ENCODE measurements around the gene UCMA. TPM values are rescaled to one million over a fixed set of nuclear protein-coding genes. Genes with fewer than 3 reads are reported as not detected.
"Not testable (repeated sequence)": the region's sequence is repeated elsewhere in the genome, so short reads cannot be mapped to it uniquely, and the experiment has no call there.

UCMA gene
- total RNA-seq, 2 experiments from 2014 or later = not detected

- H3K4me3 ChIP-seq (ENCODE audit: low read length) = no peak overlapping the region
- H3K27me3 ChIP-seq (ENCODE audit: control insufficient read depth in 1 of 2, insufficient read depth in 2 of 2, low read length in 2 of 2) = peaks cover 0 to 2% of the 10 kb centered on the region in 2 experiments
- ChIA-PET CTCF (no interaction called here), POLR2A (no interaction called here)
- no peak overlapping the region for H3K27ac ChIP-seq (ENCODE audit: low read depth in 1 of 2, low read length in 2 of 2)
- H3K4me3 Mint-ChIP-seq = no peak overlapping the region
- no peak for DNase-seq
- H3K4me1 ChIP-seq (ENCODE audit: insufficient read depth, low read length) = no peaks in the 10 kb centered on the region
- H3K27me3 Mint-ChIP-seq = no peaks in the 10 kb centered on the region
- no peaks in the 10 kb centered on the region for H3K9me3 Mint-ChIP-seq
- no peak for TF ChIP-seq CTCF (IDR thresholded peaks at IDR 0.05)
- ATAC-seq (ENCODE audit: poor library complexity) = no peak
- intact Hi-C loops (cut with DNase I, micrococcal nuclease) = no loop called here
- no peak overlapping the region for H3K27ac Mint-ChIP-seq
- H3K36me3 Mint-ChIP-seq (ENCODE audit: low read depth) = no peaks in the 10 kb centered on the region
- no peaks in the 10 kb centered on the region for H3K9me3 ChIP-seq (ENCODE audit: control insufficient read depth in 1 of 2, insufficient read depth in 1 of 2, low read length in 2 of 2)
- no peaks in the 10 kb centered on the region for H3K4me1 Mint-ChIP-seq (ENCODE audit: low read depth)
- H3K36me3 ChIP-seq (ENCODE audit: insufficient read depth, low read length) = no peaks in the 10 kb centered on the region
These were observed 2.5 kb upstream of the UCMA start for GRCh38 chr10:13236638-13237037.

- H3K4me1 ChIP-seq (ENCODE audit: insufficient read depth, low read length); H3K27ac Mint-ChIP-seq; H3K27me3 ChIP-seq (ENCODE audit: control insufficient read depth in 1 of 2, insufficient read depth in 2 of 2, low read length in 2 of 2); H3K9me3 Mint-ChIP-seq; H3K36me3 ChIP-seq (ENCODE audit: insufficient read depth, low read length); H3K9me3 ChIP-seq (ENCODE audit: control insufficient read depth in 1 of 2, insufficient read depth in 1 of 2, low read length in 2 of 2); CTCF ChIA-PET; ATAC-seq (ENCODE audit: poor library complexity); POLR2A ChIA-PET; H3K4me1 Mint-ChIP-seq (ENCODE audit: low read depth); H3K27me3 Mint-ChIP-seq; H3K4me3 Mint-ChIP-seq; H3K36me3 Mint-ChIP-seq (ENCODE audit: low read depth); intact Hi-C loops (cut with DNase I, micrococcal nuclease); H3K4me3 ChIP-seq (ENCODE audit: low read length); H3K27ac ChIP-seq (ENCODE audit: low read depth in 1 of 2, low read length in 2 of 2); DNase-seq: not testable (repeated sequence)
These were observed 562 bp upstream of the UCMA start for GRCh38 chr10:13234736-13235135.

GRCh38 chr10:13233358-13233757 is 816 bp downstream of the UCMA start:
- H3K36me3 ChIP-seq (ENCODE audit: insufficient read depth, low read length) = no peaks in the 10 kb centered on the region
- ATAC-seq (ENCODE audit: poor library complexity) (no peak), DNase-seq (no peak)
- no peak overlapping the region for H3K27ac Mint-ChIP-seq
- no peaks in the 10 kb centered on the region for H3K4me1 Mint-ChIP-seq (ENCODE audit: low read depth)
- H3K36me3 Mint-ChIP-seq (ENCODE audit: low read depth) = no peaks in the 10 kb centered on the region
- no peak overlapping the region for H3K27ac ChIP-seq (ENCODE audit: low read depth in 1 of 2, low read length in 2 of 2)
- ChIA-PET CTCF (no interaction called here), POLR2A (no interaction called here)
- no peaks in the 10 kb centered on the region for H3K27me3 Mint-ChIP-seq
- H3K9me3 Mint-ChIP-seq = no peaks in the 10 kb centered on the region
- no peak for TF ChIP-seq CTCF (IDR thresholded peaks at IDR 0.05)
- intact Hi-C loops (cut with DNase I, micrococcal nuclease) = no loop called here
- H3K4me1 ChIP-seq (ENCODE audit: insufficient read depth, low read length) = no peaks in the 10 kb centered on the region
- no peak overlapping the region for H3K4me3 Mint-ChIP-seq
- peaks cover 0 to 2% of the 10 kb centered on the region in 2 experiments for H3K27me3 ChIP-seq (ENCODE audit: control insufficient read depth in 1 of 2, insufficient read depth in 2 of 2, low read length in 2 of 2)
- no peak overlapping the region for H3K4me3 ChIP-seq (ENCODE audit: low read length)
- H3K9me3 ChIP-seq (ENCODE audit: control insufficient read depth in 1 of 2, insufficient read depth in 1 of 2, low read length in 2 of 2) = no peaks in the 10 kb centered on the region

- Histone ChIP-seq H3K27me3 (ENCODE audit: control insufficient read depth in 1 of 2, insufficient read depth in 2 of 2, low read length in 2 of 2) (peaks cover 0 to 2% of the 10 kb centered on the region in 2 experiments), H3K4me1 (ENCODE audit: insufficient read depth, low read length) (no peaks in the 10 kb centered on the region), H3K9me3 (ENCODE audit: control insufficient read depth in 1 of 2, insufficient read depth in 1 of 2, low read length in 2 of 2) (no peaks in the 10 kb centered on the region), H3K27ac (ENCODE audit: low read depth in 1 of 2, low read length in 2 of 2) (no peak overlapping the region), H3K36me3 (ENCODE audit: insufficient read depth, low read length) (no peaks in the 10 kb centered on the region), H3K4me3 (ENCODE audit: low read length) (no peak overlapping the region)
- DNase-seq (no peak), ATAC-seq (ENCODE audit: poor library complexity) (no peak)
- Mint-ChIP-seq H3K4me3 (no peak overlapping the region), H3K27me3 (no peaks in the 10 kb centered on the region), H3K36me3 (ENCODE audit: low read depth) (no peaks in the 10 kb centered on the region), H3K9me3 (no peaks in the 10 kb centered on the region), H3K27ac (no peak overlapping the region), H3K4me1 (ENCODE audit: low read depth) (no peaks in the 10 kb centered on the region)
- POLR2A ChIA-PET = no interaction called here
- CTCF ChIA-PET = no interaction called here
- intact Hi-C loops (cut with DNase I, micrococcal nuclease) = no loop called here
- no peak for TF ChIP-seq CTCF (IDR thresholded peaks at IDR 0.05)
These were observed 2.4 kb downstream of the UCMA start for GRCh38 chr10:13231808-13232207.

Measured in CD4-positive, alpha-beta T cell (primary cell).